Globus pallidus (tissue), 1 donor: Measurements from ENCODE around the gene BBS9.
"Not testable (repeated sequence)": the region's sequence is repeated elsewhere in the genome, so short reads cannot be mapped to it uniquely, and the experiment has no call there.

Source experiments
- DNase-seq: peaks from one replicate; pipeline ENCODE4 v3.0.0-alpha.2; 2015; ENCODE audit warnings: low spot score

The BBS9 gene

GRCh38 chr7:33432821-33433220 is 303.5 kb downstream of the BBS9 start:
- no peak for DNase-seq

GRCh38 chr7:33433357-33433756 is 304.0 kb downstream of the BBS9 start:
- DNase-seq: no peak

- no peak for DNase-seq
Observed at GRCh38 chr7:33444511-33444910, 315.1 kb downstream of the BBS9 start.

- DNase-seq: no peak
Observed at GRCh38 chr7:33446551-33446950, 317.2 kb downstream of the BBS9 start.

GRCh38 chr7:33448035-33448434 is 318.7 kb downstream of the BBS9 start:
- DNase-seq: no peak

GRCh38 chr7:33449847-33450246 is 320.5 kb downstream of the BBS9 start:
- DNase-seq: no peak

- DNase-seq: no peak
Observed at GRCh38 chr7:33452805-33453502, 323.6 kb downstream of the BBS9 start.

- DNase-seq: no peak
Observed at GRCh38 chr7:33457039-33457438, 327.7 kb downstream of the BBS9 start.

GRCh38 chr7:33458581-33458980 is 329.2 kb downstream of the BBS9 start:
- DNase-seq: no peak

- peak; percentile 18 for DNase-seq
Observed at GRCh38 chr7:33459340-33459751, 330.0 kb downstream of the BBS9 start.

GRCh38 chr7:33463131-33463530 is 333.8 kb downstream of the BBS9 start:
- DNase-seq: no peak

GRCh38 chr7:33466203-33466602 is 336.8 kb downstream of the BBS9 start:
- DNase-seq: no peak

GRCh38 chr7:33471636-33472242 is 342.4 kb downstream of the BBS9 start:
- no peak for DNase-seq

GRCh38 chr7:33472348-33473025 is 343.1 kb downstream of the BBS9 start:
- DNase-seq: no peak

GRCh38 chr7:33477719-33478480 is 348.5 kb downstream of the BBS9 start:
- DNase-seq: no peak

GRCh38 chr7:33484476-33484875 is 355.1 kb downstream of the BBS9 start:
- DNase-seq: not testable (repeated sequence)

- no peak for DNase-seq
Observed at GRCh38 chr7:33485747-33486493, 356.6 kb downstream of the BBS9 start.

GRCh38 chr7:33486633-33487032 is 357.3 kb downstream of the BBS9 start:
- no peak for DNase-seq

GRCh38 chr7:33487998-33488682 is 358.8 kb downstream of the BBS9 start:
- DNase-seq: no peak

GRCh38 chr7:33494474-33494873 is 365.1 kb downstream of the BBS9 start:
- DNase-seq: no peak

GRCh38 chr7:33495207-33495606 is 365.8 kb downstream of the BBS9 start:
- DNase-seq: no peak
